Prostate gland (tissue), 2 donors: ENCODE measurements around the gene TNS3. TPM values are rescaled to one million over a fixed set of nuclear protein-coding genes. Genes with fewer than 3 reads are reported as not detected.

Source experiments
- DNase-seq: peaks from one replicate; pipeline ENCODE4 v3.0.0-alpha.2; 2019; ENCODE audit warnings: low spot score
- H3K27ac ChIP-seq, 2 donors: fragments of 200-600 bp; sonication (generic); 2 replicates each; pipeline ENCODE4 v1.5.1; 2017 to 2019
- H3K27me3 ChIP-seq: fragments of 200-600 bp; sonication (generic); replicated peaks from 2 replicates; pipeline ENCODE4 v1.5.1; 2019; ENCODE audit not compliant: insufficient read depth
- H3K36me3 ChIP-seq, 2 donors: fragments of 200-600 bp; sonication (generic); 1 replicate in 1 of 2; 2 replicates in 1 of 2; pipeline versions ENCODE4 v1.5.1 to v1.8.1; 2017 to 2019
- H3K4me1 ChIP-seq: fragments of 200-600 bp; sonication (generic); replicated peaks from 2 replicates; pipeline ENCODE4 v1.5.1; 2019
- H3K4me3 ChIP-seq, 2 donors: fragments of 200-600 bp; sonication (generic); 2 replicates each; pipeline ENCODE4 v1.5.1; 2017 to 2019
- H3K9me3 ChIP-seq: fragments of 200-600 bp; sonication (generic); 2 replicates; pipeline ENCODE4 v1.5.1; 2017
- CTCF ChIP-seq, 4 experiments: fragments of 200-600 bp in 2 of 4; fragments of 450-650 bp in 2 of 4; sonication (generic) in 2 of 4; IDR thresholded peaks; 1 replicate in 3 of 4; 2 replicates in 1 of 4; pipeline ENCODE4 v1.5.1; 2016 to 2019; ENCODE audit warnings: antibody characterized with exemption in 4 of 4, mild to moderate bottlenecking in 2 of 4, moderate library complexity in 2 of 4
- POLR2A ChIP-seq: fragments of 450-650 bp; IDR thresholded peaks from one replicate; pipeline ENCODE4 v1.6.1; 2016; ENCODE audit warnings: antibody characterized with exemption, mild to moderate bottlenecking
- POLR2AphosphoS5 ChIP-seq: sonication (generic); formaldehyde crosslinking; IDR thresholded peaks from one replicate; pipeline ENCODE4 v1.6.1; 2017; ENCODE audit warnings: antibody characterized with exemption
- WGBS: methylation state at CpG from one replicate; pipeline ENCODE4 v1.1.5; 2018; 5-methylcytosine and 5-hydroxymethylcytosine counted together
- intact Hi-C: fragments of 100-400 bp; cut with DNase I; formaldehyde crosslinking; loops from one replicate; pipeline ENCODE4 v1.14.2; 2022
- total RNA-seq, 2 donors: library from RNA; depleted of rRNA; stranded (reverse); fragments of >200 nt; gene quantifications; one replicate each; pipeline ENCODE4 v1.1.0, GENCODE V29; 2016

TNS3 gene
- total RNA-seq, 2 donors from 2014 or later, result 19.5 to 95.8 TPM

DNA sequence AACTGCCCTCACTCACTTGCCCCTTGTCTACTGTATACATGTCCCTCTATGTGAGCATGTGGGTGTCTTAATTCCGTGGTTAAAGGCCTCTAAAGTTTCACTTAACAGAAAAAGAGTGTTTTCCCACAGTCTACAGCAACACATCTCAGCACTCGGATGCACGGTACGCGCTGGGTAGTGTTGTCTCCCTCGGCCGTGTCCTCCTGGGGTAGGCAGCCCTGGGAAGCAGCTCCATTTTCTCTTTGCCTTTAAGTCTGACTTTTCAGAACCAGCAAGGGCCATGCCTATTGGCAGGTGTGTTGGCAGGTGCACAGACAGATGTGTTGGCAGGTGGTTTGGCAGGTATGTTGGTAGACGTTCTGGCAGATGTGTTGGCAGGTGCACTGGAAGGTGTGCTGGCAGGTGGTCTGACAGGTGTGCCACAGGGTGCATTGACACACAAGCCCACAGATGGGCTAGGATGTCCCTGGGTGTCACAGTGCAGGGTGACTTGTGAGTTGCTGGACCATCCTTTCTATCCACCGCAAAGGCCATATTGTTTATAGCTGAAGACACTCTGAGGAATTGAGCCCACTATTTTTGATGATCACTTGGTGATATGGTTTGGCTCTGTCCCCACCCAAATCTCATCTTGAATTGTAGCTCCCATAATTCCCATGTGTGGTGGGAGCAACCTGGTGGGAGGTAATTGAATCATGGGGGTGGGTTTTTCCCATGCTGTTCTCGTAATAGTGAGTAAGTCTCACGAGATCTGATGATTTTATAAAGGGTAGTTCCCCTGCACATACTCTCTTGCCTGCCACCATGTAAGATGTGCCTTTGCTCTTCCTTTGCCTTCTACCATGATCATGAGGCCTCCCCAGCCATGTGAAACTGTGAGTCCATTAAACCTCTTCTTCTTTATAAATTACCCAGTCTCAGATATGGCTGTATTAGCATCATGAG is 296.9 kb downstream of the TNS3 start:
- no peaks in the 10 kb centered on the region for H3K27me3 ChIP-seq
- DNase-seq, result no peak
- no peaks in the 10 kb centered on the region for H3K9me3 ChIP-seq
- no peak overlapping the region for H3K27ac ChIP-seq
- no peaks in the 10 kb centered on the region for H3K36me3 ChIP-seq
- H3K4me3 ChIP-seq, result no peak overlapping the region
- H3K4me1 ChIP-seq, result no peaks in the 10 kb centered on the region
- WGBS, result 90% methylated on average over 11 of the region's 11 CpGs
- intact Hi-C loops, result no loop called here
- TF ChIP-seq POLR2A (no peak), CTCF (IDR thresholded peaks at IDR 0.05) (no peak), POLR2AphosphoS5 (no peak)

- WGBS, result 87% methylated on average over 10 of the region's 10 CpGs
- H3K36me3 ChIP-seq, result no peaks in the 10 kb centered on the region
- no peak overlapping the region for H3K27ac ChIP-seq
- no peak overlapping the region for H3K4me3 ChIP-seq
- TF ChIP-seq POLR2AphosphoS5 (no peak), POLR2A (no peak), CTCF (IDR thresholded peaks at IDR 0.05) (no peak)
- DNase-seq, result no peak
- H3K9me3 ChIP-seq, result no peaks in the 10 kb centered on the region
- H3K27me3 ChIP-seq, result no peaks in the 10 kb centered on the region
- intact Hi-C loops, result no loop called here
- H3K4me1 ChIP-seq, result no peaks in the 10 kb centered on the region
Observed at GRCh38 chr7:47283497-47284131, 298.3 kb downstream of the TNS3 start.

- H3K27ac ChIP-seq, result no peak overlapping the region
- no peaks in the 10 kb centered on the region for H3K4me1 ChIP-seq
- H3K4me3 ChIP-seq, result no peak overlapping the region
- no peak for DNase-seq
- whole genome bisulfite sequencing, result 95% methylated on average over 9 of the region's 9 CpGs
- intact Hi-C loops, result no loop called here
- TF ChIP-seq POLR2AphosphoS5, result no peak
- TF ChIP-seq CTCF (IDR thresholded peaks at IDR 0.05), result no peak
- TF ChIP-seq POLR2A, result no peak
- H3K27me3 ChIP-seq, result no peaks in the 10 kb centered on the region
- H3K9me3 ChIP-seq, result no peaks in the 10 kb centered on the region
- H3K36me3 ChIP-seq, result no peaks in the 10 kb centered on the region
Observed at GRCh38 chr7:47282790-47283496, 299.0 kb downstream of the TNS3 start.

GRCh38 chr7:47281966-47282643 is 299.8 kb downstream of the TNS3 start:
- H3K4me3 ChIP-seq, result no peak overlapping the region
- 95% methylated on average over 7 of the region's 7 CpGs for WGBS
- H3K9me3 ChIP-seq, result no peaks in the 10 kb centered on the region
- H3K36me3 ChIP-seq, result no peaks in the 10 kb centered on the region
- no peak overlapping the region for H3K27ac ChIP-seq
- intact Hi-C loops, result no loop called here
- no peaks in the 10 kb centered on the region for H3K4me1 ChIP-seq
- H3K27me3 ChIP-seq, result no peaks in the 10 kb centered on the region
- no peak for TF ChIP-seq POLR2AphosphoS5
- TF ChIP-seq POLR2A, result no peak
- TF ChIP-seq CTCF (IDR thresholded peaks at IDR 0.05), result no peak
- no peak for DNase-seq
